T-helper 1 cell treated with Interleukin-12 subunit alpha and Interleukin-12 subunit beta and Interleukin-4 antibody, amounts not matched to agents 30 μg/mL and 1 μg/mL, for 36 hours (primary cell): Measurements from ENCODE around the gene MYLK2.

Experiments used
- H3K27ac Mint-ChIP-seq: one replicate; pipeline ENCODE4 v1.8.0; 2021; ENCODE audit warnings: mild to moderate bottlenecking, mixed read lengths
- H3K27me3 Mint-ChIP-seq: one replicate; pipeline ENCODE4 v1.8.0; 2021; ENCODE audit warnings: low read depth, mixed read lengths
- H3K36me3 Mint-ChIP-seq: one replicate; pipeline ENCODE4 v1.8.0; 2021; ENCODE audit warnings: low read depth, mixed read lengths
- H3K4me1 Mint-ChIP-seq: one replicate; pipeline ENCODE4 v1.8.0; 2021; ENCODE audit warnings: low read depth, mixed read lengths
- H3K4me3 Mint-ChIP-seq: one replicate; pipeline ENCODE4 v1.8.0; 2021; ENCODE audit warnings: mild to moderate bottlenecking, moderate library complexity, mixed read lengths
- H3K9me3 Mint-ChIP-seq: one replicate; pipeline ENCODE4 v1.8.0; 2021; ENCODE audit warnings: mixed read lengths

Gene MYLK2

GRCh38 chr20:31862157-31862470, 43.0 kb downstream of the MYLK2 start:
- no peaks in the 10 kb centered on the region for H3K9me3 Mint-ChIP-seq
- no peak overlapping the region for H3K27ac Mint-ChIP-seq
- H3K4me1 Mint-ChIP-seq = peaks cover 7% of the 10 kb centered on the region
- H3K27me3 Mint-ChIP-seq = peaks cover 51% of the 10 kb centered on the region
- H3K36me3 Mint-ChIP-seq = no peaks in the 10 kb centered on the region
- H3K4me3 Mint-ChIP-seq = peak overlapping the region; percentile 49

GRCh38 chr20:31862506-31862905, 43.4 kb downstream of the MYLK2 start:
- peaks cover 49% of the 10 kb centered on the region for H3K27me3 Mint-ChIP-seq
- no peaks in the 10 kb centered on the region for H3K9me3 Mint-ChIP-seq
- H3K4me1 Mint-ChIP-seq = peaks cover 7% of the 10 kb centered on the region
- H3K4me3 Mint-ChIP-seq = no peak overlapping the region
- no peaks in the 10 kb centered on the region for H3K36me3 Mint-ChIP-seq
- H3K27ac Mint-ChIP-seq = no peak overlapping the region

GRCh38 chr20:31863296-31864085, 44.3 kb downstream of the MYLK2 start:
- H3K36me3 Mint-ChIP-seq = no peaks in the 10 kb centered on the region
- H3K27ac Mint-ChIP-seq = no peak overlapping the region
- no peak overlapping the region for H3K4me3 Mint-ChIP-seq
- H3K9me3 Mint-ChIP-seq = no peaks in the 10 kb centered on the region
- H3K4me1 Mint-ChIP-seq = peaks cover 6% of the 10 kb centered on the region
- H3K27me3 Mint-ChIP-seq = peaks cover 53% of the 10 kb centered on the region

DNA sequence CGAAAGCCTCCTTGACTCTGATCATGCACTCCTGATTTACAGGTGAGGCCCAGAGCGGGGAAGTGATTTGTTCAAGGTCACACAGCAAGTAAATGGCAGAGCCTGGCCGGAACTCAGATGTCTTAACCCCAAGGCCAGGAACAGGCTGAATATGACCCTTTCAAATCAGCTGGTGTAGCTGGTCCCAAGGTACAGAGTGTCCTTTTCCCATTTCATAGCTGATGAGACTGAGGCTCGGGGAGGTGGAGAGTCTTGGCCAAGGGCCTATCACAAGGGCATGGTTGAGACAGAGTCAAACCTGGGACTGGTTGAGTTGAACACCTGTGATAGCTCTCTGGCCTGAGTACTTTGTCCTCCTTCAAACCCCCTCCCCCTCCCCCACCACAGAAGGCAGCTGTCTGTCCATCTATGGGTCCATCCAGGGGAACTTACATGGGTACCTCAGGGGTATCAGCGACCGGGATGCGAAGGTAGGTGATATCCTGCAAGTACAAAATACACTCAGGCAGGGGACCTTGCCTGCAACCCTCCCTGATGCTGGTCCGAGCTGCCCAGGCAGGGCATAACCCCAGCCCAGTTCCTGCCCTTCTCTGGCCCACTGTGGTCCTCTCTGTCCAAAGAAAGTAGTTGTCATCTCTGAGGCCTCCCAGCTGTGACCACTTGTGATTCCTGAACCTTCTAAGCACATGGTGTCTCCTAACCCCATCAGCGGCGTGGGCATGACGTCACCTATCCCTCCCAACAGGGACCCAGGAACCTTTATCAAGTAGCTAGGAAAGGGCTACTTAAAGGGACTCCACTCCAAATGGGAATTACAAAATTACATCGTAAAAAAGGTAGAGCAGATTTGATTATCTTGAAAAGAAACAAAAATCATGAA, 45.6 kb downstream of the MYLK2 start:
- Mint-ChIP-seq H3K27ac (no peak overlapping the region), H3K4me1 (peaks cover 7% of the 10 kb centered on the region), H3K4me3 (no peak overlapping the region), H3K36me3 (no peaks in the 10 kb centered on the region), H3K27me3 (peaks cover 55% of the 10 kb centered on the region), H3K9me3 (no peaks in the 10 kb centered on the region)

DNA sequence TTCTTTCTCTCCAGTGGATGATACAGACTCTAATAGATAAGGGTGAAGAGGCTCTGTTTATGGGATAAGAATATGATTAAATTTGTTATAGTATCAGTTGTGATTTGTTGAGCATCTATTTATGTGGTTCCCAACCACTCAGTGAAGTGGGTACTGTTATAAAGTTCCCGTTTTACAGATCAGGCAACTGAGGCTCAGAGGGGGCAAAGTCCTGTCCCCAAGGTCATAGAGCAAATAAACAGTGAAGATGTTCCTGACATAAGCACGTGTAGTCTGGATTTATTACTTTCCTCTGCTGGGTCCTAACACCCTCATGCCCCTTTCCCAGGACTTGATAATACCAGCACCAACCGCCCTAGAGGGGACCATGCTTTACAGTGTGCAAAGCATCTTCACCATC, 47.1 kb downstream of the MYLK2 start:
- Mint-ChIP-seq H3K9me3 (no peaks in the 10 kb centered on the region), H3K27ac (no peak overlapping the region), H3K4me3 (no peak overlapping the region), H3K36me3 (no peaks in the 10 kb centered on the region), H3K4me1 (peaks cover 11% of the 10 kb centered on the region), H3K27me3 (peaks cover 52% of the 10 kb centered on the region)

- Mint-ChIP-seq H3K27ac (no peak overlapping the region), H3K9me3 (no peaks in the 10 kb centered on the region), H3K4me1 (peaks cover 8% of the 10 kb centered on the region), H3K4me3 (no peak overlapping the region), H3K27me3 (peaks cover 59% of the 10 kb centered on the region), H3K36me3 (no peaks in the 10 kb centered on the region)
These were observed 49.9 kb downstream of the MYLK2 start for GRCh38 chr20:31868853-31869672.

DNA sequence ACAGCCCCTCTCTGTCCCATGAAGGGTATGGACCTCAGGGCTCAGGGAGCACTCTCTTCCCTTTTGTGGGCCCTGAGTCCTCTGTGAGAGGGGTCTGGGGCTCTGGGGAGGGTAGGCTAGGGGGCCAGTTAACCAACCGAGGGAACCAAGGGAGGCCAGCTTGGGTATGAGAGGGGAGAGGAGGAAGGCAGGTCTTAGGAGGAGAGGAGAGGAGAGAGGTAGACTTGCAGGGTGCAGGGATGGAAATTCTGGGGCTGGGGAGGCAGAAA, 50.5 kb downstream of the MYLK2 start:
- Mint-ChIP-seq H3K36me3 (no peaks in the 10 kb centered on the region), H3K27ac (no peak overlapping the region), H3K9me3 (no peaks in the 10 kb centered on the region), H3K27me3 (peaks cover 64% of the 10 kb centered on the region), H3K4me1 (peaks cover 8% of the 10 kb centered on the region), H3K4me3 (peak overlapping the region; percentile 85)

- Mint-ChIP-seq H3K36me3 (no peaks in the 10 kb centered on the region), H3K27me3 (peaks cover 68% of the 10 kb centered on the region), H3K9me3 (no peaks in the 10 kb centered on the region), H3K4me1 (peaks cover 8% of the 10 kb centered on the region), H3K4me3 (peak within 1 kb of the TSS; percentile 85), H3K27ac (no peak within 1 kb of the TSS)
These were observed 51.0 kb downstream of the MYLK2 start, which contains the start of the genes DUSP15 and TTLL9 for GRCh38 chr20:31869942-31870725. Gene DUSP15 (minus strand): TSS chr20:31870527. CDS start chr20:31870337, 190 bp downstream. Gene TTLL9 (plus strand): TSS chr20:31870634. CDS start chr20:31871127, 493 bp downstream.

- H3K4me3 Mint-ChIP-seq = peak overlapping the region; percentile 66
- H3K36me3 Mint-ChIP-seq = no peaks in the 10 kb centered on the region
- no peaks in the 10 kb centered on the region for H3K9me3 Mint-ChIP-seq
- H3K4me1 Mint-ChIP-seq = peaks cover 8% of the 10 kb centered on the region
- no peak overlapping the region for H3K27ac Mint-ChIP-seq
- H3K27me3 Mint-ChIP-seq = peaks cover 74% of the 10 kb centered on the region
These were observed 51.8 kb downstream of the MYLK2 start for GRCh38 chr20:31870726-31871617.

DNA sequence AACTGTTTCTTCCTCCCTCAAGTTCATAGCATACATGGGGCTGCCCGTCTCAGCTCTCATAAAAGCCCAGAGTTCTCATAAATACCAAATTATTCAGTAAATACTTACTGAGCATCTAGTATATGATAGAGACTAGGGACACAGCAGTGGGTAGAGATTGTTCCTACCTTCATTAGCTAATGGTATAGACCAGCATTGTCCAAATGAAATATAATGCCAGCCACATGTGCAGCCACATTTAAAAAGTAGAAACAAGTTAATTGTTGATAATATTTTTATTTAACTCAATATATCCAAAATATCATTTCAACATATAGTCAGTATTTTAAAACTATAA, 52.4 kb downstream of the MYLK2 start:
- peaks cover 74% of the 10 kb centered on the region for H3K27me3 Mint-ChIP-seq
- H3K27ac Mint-ChIP-seq = no peak overlapping the region
- no peak overlapping the region for H3K4me3 Mint-ChIP-seq
- H3K9me3 Mint-ChIP-seq = no peaks in the 10 kb centered on the region
- no peaks in the 10 kb centered on the region for H3K36me3 Mint-ChIP-seq
- peaks cover 8% of the 10 kb centered on the region for H3K4me1 Mint-ChIP-seq

DNA sequence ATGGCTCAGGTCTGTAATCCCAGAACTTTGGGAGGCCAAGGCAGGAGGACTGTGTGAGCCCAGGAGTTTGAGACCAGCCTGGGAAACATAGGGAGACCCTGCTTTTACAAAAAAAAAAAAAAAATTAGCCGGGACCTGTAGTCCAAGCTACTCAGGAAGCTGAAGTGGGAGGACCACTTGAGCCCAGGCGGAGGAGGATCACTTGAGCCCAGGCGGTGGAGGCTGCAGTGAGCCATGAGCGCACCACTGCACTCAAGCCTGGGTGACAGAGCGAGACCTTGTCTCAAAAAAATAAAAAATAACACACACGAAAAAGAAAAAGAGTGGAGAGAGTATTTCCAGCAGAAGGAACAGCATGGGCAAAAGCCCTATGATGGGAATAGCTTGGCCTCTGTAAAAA, 53.2 kb downstream of the MYLK2 start:
- peaks cover 8% of the 10 kb centered on the region for H3K4me1 Mint-ChIP-seq
- no peaks in the 10 kb centered on the region for H3K9me3 Mint-ChIP-seq
- H3K27me3 Mint-ChIP-seq = peaks cover 79% of the 10 kb centered on the region
- H3K36me3 Mint-ChIP-seq = no peaks in the 10 kb centered on the region
- H3K4me3 Mint-ChIP-seq = no peak overlapping the region
- no peak overlapping the region for H3K27ac Mint-ChIP-seq

DNA sequence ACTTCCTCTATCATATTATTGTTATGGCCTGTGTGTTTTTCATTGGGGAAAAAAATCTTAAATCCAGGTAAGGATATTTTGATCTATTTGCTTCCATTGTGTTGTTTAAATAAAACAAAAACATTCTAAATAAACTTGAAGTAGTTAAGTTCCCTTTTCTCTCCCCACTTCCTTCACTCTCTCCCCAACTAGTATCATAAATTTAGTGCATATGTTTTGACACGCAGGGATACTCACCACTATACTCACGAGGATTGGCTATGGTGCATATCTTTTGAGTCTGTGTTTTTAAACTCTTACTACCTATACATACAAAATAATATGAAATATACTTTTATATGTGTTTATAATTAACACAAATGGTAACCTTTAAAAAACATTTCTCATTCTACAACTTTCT, 56.5 kb downstream of the MYLK2 start:
- no peaks in the 10 kb centered on the region for H3K36me3 Mint-ChIP-seq
- H3K27me3 Mint-ChIP-seq = peaks cover 76% of the 10 kb centered on the region
- peaks cover 11% of the 10 kb centered on the region for H3K4me1 Mint-ChIP-seq
- H3K9me3 Mint-ChIP-seq = no peaks in the 10 kb centered on the region
- H3K4me3 Mint-ChIP-seq = no peak overlapping the region
- H3K27ac Mint-ChIP-seq = no peak overlapping the region

DNA sequence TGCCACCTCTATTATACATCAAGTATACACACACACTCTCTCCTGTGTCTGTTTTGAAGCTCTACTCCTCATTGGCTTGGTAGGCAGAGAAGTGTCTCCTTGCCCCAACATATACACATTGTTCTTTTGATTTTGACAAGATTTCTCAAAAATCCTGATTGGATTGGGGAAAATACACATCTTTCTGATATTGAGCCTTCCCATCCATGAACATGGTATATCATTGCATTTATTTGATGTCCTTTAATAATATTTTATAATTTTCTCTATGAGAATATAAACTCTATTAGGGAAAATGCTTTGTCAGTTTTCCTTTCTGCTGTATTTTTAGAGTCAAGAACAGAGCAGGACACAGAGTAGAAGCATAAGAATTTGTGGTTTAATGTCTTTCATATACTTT, 58.5 kb downstream of the MYLK2 start:
- Mint-ChIP-seq H3K27me3 (peaks cover 60% of the 10 kb centered on the region), H3K9me3 (no peaks in the 10 kb centered on the region), H3K27ac (no peak overlapping the region), H3K4me1 (peaks cover 9% of the 10 kb centered on the region), H3K4me3 (no peak overlapping the region), H3K36me3 (no peaks in the 10 kb centered on the region)
